OCI-LY7 (cell line): ENCODE measurements around the gene CHODL. TPM values are rescaled to one million over a fixed set of nuclear protein-coding genes. Genes with fewer than 3 reads are reported as not detected.

ENCODE experiments used
- BruUV-seq: library from RNA; stranded (reverse); fragments of 400-500 nt; replicated peaks from 2 replicates; lab custom pipeline; 2021; lab: Mats Ljungman, UMichigan
- CTCF ChIA-PET: fragments of 300-600 bp; sonication (Branson Sonifier 250); formaldehyde crosslinking; loops from one replicate; lab custom pipeline; 2022; ENCODE audit warnings: antibody characterized with exemption; ENCODE audit not compliant: unreplicated experiment; lab: Charles Lee
- POLR2A ChIA-PET: fragments of 300-600 bp; sonication (Branson Sonifier 250); formaldehyde crosslinking; loops from one replicate; lab custom pipeline; 2022; ENCODE audit warnings: antibody characterized with exemption; lab: Charles Lee
- DNase-seq: peaks from one replicate; pipeline ENCODE4 v3.0.0-alpha.2; 2015; ENCODE audit warnings: low spot score
- H2AFZ ChIP-seq: fragments of 200-600 bp; sonication (generic), shearing (Covaris generic); 2 replicates; pipeline ENCODE4 v1.6.1; 2014; ENCODE audit warnings: mild to moderate bottlenecking, antibody characterized with exemption, low read length, moderate library complexity
- H3K27ac ChIP-seq: fragments of 200-600 bp; sonication (generic); 2 replicates; pipeline ENCODE4 v1.5.1; 2014; ENCODE audit warnings: mixed run types, low read depth, mild to moderate bottlenecking, moderate library complexity, low read length, inconsistent platforms; ENCODE audit not compliant: poor library complexity, severe bottlenecking
- H3K36me3 ChIP-seq: fragments of 200-600 bp; sonication (generic); 2 replicates; pipeline ENCODE4 v1.6.1; 2014; ENCODE audit warnings: mild to moderate bottlenecking, antibody characterized with exemption, low read length, moderate library complexity, mixed read lengths; ENCODE audit not compliant: insufficient read depth
- H3K4me1 ChIP-seq: fragments of 200-600 bp; sonication (generic); 2 replicates; pipeline ENCODE4 v1.5.1; 2014; ENCODE audit warnings: mild to moderate bottlenecking, low read length; ENCODE audit not compliant: insufficient read depth, poor library complexity, severe bottlenecking
- H3K4me2 ChIP-seq: fragments of 200-600 bp; sonication (generic); 2 replicates; pipeline ENCODE4 v1.6.1; 2014; ENCODE audit warnings: mild to moderate bottlenecking, low read length
- H3K4me3 ChIP-seq: fragments of 200-600 bp; sonication (generic); 2 replicates; pipeline ENCODE4 v1.5.1; 2014; ENCODE audit warnings: mild to moderate bottlenecking, low read depth, low read length; ENCODE audit not compliant: poor library complexity, severe bottlenecking
- H3K79me2 ChIP-seq: fragments of 200-600 bp; sonication (generic); 2 replicates; pipeline ENCODE4 v1.6.1; 2016; ENCODE audit warnings: low read depth, mild to moderate bottlenecking, low read length, moderate library complexity, mixed read lengths; ENCODE audit not compliant: insufficient read depth
- H3K9me2 ChIP-seq: fragments of 200-600 bp; sonication (generic); 2 replicates; pipeline ENCODE4 v1.6.1; 2016; ENCODE audit warnings: mild to moderate bottlenecking, low read length, mixed read lengths; ENCODE audit not compliant: insufficient read depth
- H3K9me3 ChIP-seq: fragments of 200-600 bp; sonication (generic); 2 replicates; pipeline ENCODE4 v1.6.1; 2014; ENCODE audit warnings: mild to moderate bottlenecking, mixed run types, low read length, mixed read lengths
- H4K20me1 ChIP-seq: fragments of 200-600 bp; sonication (generic); 2 replicates; pipeline ENCODE4 v1.6.1; 2014; ENCODE audit warnings: mild to moderate bottlenecking, antibody characterized with exemption, low read length, moderate library complexity, mixed read lengths; ENCODE audit not compliant: insufficient read depth
- EZH2phosphoT487 ChIP-seq: fragments of 200-600 bp; sonication (generic); IDR thresholded peaks from 2 replicates; pipeline ENCODE4 v1.6.1; 2018; ENCODE audit warnings: low read depth, borderline replicate concordance, mild to moderate bottlenecking, mixed run types, antibody characterized with exemption, low read length, moderate library complexity, mixed read lengths
- intact Hi-C: fragments of 100-400 bp; cut with micrococcal nuclease; formaldehyde crosslinking; loops from one replicate; pipeline ENCODE4 v1.10.0; 2022; ENCODE audit not compliant: unreplicated experiment
- total RNA-seq, 2 experiments: library from RNA; depleted of rRNA in 1 of 2; stranded (reverse); fragments of >200 nt in 1 of 2; shearing (Covaris generic) in 1 of 2; gene quantifications; 2 replicates each; pipeline ENCODE4 v1.2.3, GENCODE V29; 2014 to 2022
- TF ChIP-seq, protein P1 (sequence below): fragments of 200-600 bp; sonication (generic); conservative IDR thresholded peaks from 2 replicates; pipeline ENCODE4 v1.5.1; 2014; ENCODE audit warnings: mild to moderate bottlenecking, antibody characterized with exemption, low read length, moderate library complexity, mixed read lengths

Gene CHODL
- total RNA-seq, 2 experiments from 2014 or later: not detected

DNA sequence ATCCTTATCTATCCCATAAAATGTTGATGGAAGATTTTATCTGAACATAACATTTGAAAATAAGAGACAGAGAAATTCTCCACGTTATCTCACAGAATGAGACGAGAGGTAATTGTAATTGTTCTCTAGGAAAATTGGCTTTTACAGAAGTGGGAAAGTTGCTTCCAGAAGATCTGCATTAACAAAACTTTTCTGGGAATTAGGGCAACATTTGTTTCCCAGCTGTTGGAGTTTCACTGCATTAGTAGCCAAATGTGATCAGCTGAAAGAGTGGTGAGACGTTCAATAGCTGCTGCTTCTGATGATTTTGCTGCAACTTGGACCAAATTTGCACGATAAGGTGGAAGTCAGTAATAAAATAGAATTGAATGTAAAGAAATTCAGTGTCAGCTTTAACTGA, 7.6 kb downstream of the CHODL start:
- DNase-seq: no peak
- no peaks in the 10 kb centered on the region for H4K20me1 ChIP-seq
- no peak for TF ChIP-seq EZH2phosphoT487
- TF ChIP-seq, protein P1, sequence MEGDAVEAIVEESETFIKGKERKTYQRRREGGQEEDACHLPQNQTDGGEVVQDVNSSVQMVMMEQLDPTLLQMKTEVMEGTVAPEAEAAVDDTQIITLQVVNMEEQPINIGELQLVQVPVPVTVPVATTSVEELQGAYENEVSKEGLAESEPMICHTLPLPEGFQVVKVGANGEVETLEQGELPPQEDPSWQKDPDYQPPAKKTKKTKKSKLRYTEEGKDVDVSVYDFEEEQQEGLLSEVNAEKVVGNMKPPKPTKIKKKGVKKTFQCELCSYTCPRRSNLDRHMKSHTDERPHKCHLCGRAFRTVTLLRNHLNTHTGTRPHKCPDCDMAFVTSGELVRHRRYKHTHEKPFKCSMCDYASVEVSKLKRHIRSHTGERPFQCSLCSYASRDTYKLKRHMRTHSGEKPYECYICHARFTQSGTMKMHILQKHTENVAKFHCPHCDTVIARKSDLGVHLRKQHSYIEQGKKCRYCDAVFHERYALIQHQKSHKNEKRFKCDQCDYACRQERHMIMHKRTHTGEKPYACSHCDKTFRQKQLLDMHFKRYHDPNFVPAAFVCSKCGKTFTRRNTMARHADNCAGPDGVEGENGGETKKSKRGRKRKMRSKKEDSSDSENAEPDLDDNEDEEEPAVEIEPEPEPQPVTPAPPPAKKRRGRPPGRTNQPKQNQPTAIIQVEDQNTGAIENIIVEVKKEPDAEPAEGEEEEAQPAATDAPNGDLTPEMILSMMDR: no peak
- no peak overlapping the region for H3K4me2 ChIP-seq
- no peaks in the 10 kb centered on the region for H3K9me2 ChIP-seq
- no peaks in the 10 kb centered on the region for H3K4me1 ChIP-seq
- intact Hi-C loops: no loop called here
- no peak overlapping the region for H3K4me3 ChIP-seq
- ChIA-PET CTCF (no interaction called here), POLR2A (interaction anchor here (0.6 to 1.2 kb wide), 4 partner anchors 16 to 1555 kb away, joined by 3 to 4 read pairs (median 3); no protein-coding TSS in a partner anchor)
- BruUV-seq: no TSS peak
- H3K27ac ChIP-seq: no peak overlapping the region
- no peaks in the 10 kb centered on the region for H3K79me2 ChIP-seq
- no peaks in the 10 kb centered on the region for H3K36me3 ChIP-seq
- no peaks in the 10 kb centered on the region for H3K9me3 ChIP-seq
- no peak overlapping the region for H2AFZ ChIP-seq

GRCh38 chr21:18252680-18253079, 8.0 kb downstream of the CHODL start:
- no peak for TF ChIP-seq EZH2phosphoT487
- TF ChIP-seq, protein P1: no peak
- no peak overlapping the region for H3K4me3 ChIP-seq
- intact Hi-C loops: no loop called here
- H3K27ac ChIP-seq: no peak overlapping the region
- H4K20me1 ChIP-seq: no peaks in the 10 kb centered on the region
- ChIA-PET POLR2A (interaction anchor here (0.6 to 1.2 kb wide), 3 partner anchors 16 to 1554 kb away, joined by 3 to 4 read pairs (median 3); no protein-coding TSS in a partner anchor), CTCF (no interaction called here)
- H3K9me3 ChIP-seq: no peaks in the 10 kb centered on the region
- H3K9me2 ChIP-seq: no peaks in the 10 kb centered on the region
- no peaks in the 10 kb centered on the region for H3K4me1 ChIP-seq
- BruUV-seq: no TSS peak
- H3K4me2 ChIP-seq: no peak overlapping the region
- H3K79me2 ChIP-seq: no peaks in the 10 kb centered on the region
- H2AFZ ChIP-seq: no peak overlapping the region
- DNase-seq: no peak
- H3K36me3 ChIP-seq: no peaks in the 10 kb centered on the region

GRCh38 chr21:18253221-18253620, 8.6 kb downstream of the CHODL start:
- intact Hi-C loops: no loop called here
- Histone ChIP-seq H3K79me2 (no peaks in the 10 kb centered on the region), H2AFZ (no peak overlapping the region), H3K27ac (no peak overlapping the region), H3K36me3 (no peaks in the 10 kb centered on the region), H3K4me1 (no peaks in the 10 kb centered on the region), H3K4me2 (no peak overlapping the region), H3K9me3 (no peaks in the 10 kb centered on the region), H3K4me3 (no peak overlapping the region), H3K9me2 (no peaks in the 10 kb centered on the region), H4K20me1 (no peaks in the 10 kb centered on the region)
- TF ChIP-seq, protein P1: no peak
- TF ChIP-seq EZH2phosphoT487: no peak
- ChIA-PET CTCF (no interaction called here), POLR2A (no interaction called here)
- DNase-seq: no peak
- BruUV-seq: no TSS peak
